CD4-positive, alpha-beta T cell (primary cell): ENCODE measurements around the gene SRSF4. TPM values are rescaled to one million over a fixed set of nuclear protein-coding genes. Genes with fewer than 3 reads are reported as not detected.

Experiments
- ATAC-seq: fragments of 200-7000 bp; cut with Tn5 transposase; one replicate; pipeline ENCODE4 v1.10.0; 2022; ENCODE audit warnings: mild to moderate bottlenecking; ENCODE audit not compliant: poor library complexity
- CTCF ChIA-PET: fragments of 350-600 bp; sonication (Branson Sonifier 250); formaldehyde crosslinking; loops from one replicate; lab custom pipeline; 2021; ENCODE audit warnings: antibody characterized with exemption, inconsistent platforms; lab: Charles Lee
- POLR2A ChIA-PET: fragments of 350-600 bp; sonication (Branson Sonifier 250); formaldehyde crosslinking; loops from one replicate; lab custom pipeline; 2021; ENCODE audit warnings: antibody characterized with exemption, inconsistent platforms; lab: Charles Lee
- DNase-seq, 14 experiments: peaks; one replicate each; pipeline ENCODE4 v3.0.0-alpha.2; 2013 to 2020; ENCODE audit warnings: mixed read lengths in 2 of 14
- H3K27ac ChIP-seq, 2 donors: one replicate each; pipeline versions ENCODE4 v1.5.1 to v1.7.0; 2013; ENCODE audit warnings: low read length in 2 of 2, low read depth in 1 of 2, mild to moderate bottlenecking in 1 of 2
- H3K27me3 ChIP-seq, 2 experiments: 1 replicate in 1 of 2; 2 replicates in 1 of 2; pipeline versions ENCODE4 v1.6.1 to v1.7.0; 2013; ENCODE audit warnings: low read length in 2 of 2, control low read depth in 1 of 2, mild to moderate bottlenecking in 1 of 2, moderate library complexity in 1 of 2; ENCODE audit not compliant: insufficient read depth in 2 of 2, control insufficient read depth in 1 of 2
- H3K36me3 ChIP-seq: one replicate; pipeline ENCODE4 v1.6.1; 2013; ENCODE audit warnings: low read length, control low read depth; ENCODE audit not compliant: insufficient read depth
- H3K4me1 ChIP-seq: one replicate; pipeline ENCODE4 v1.6.1; 2013; ENCODE audit warnings: low read length, control low read depth; ENCODE audit not compliant: insufficient read depth
- H3K4me3 ChIP-seq: one replicate; pipeline ENCODE4 v1.5.1; 2013; ENCODE audit warnings: mild to moderate bottlenecking, low read length, moderate library complexity
- H3K9me3 ChIP-seq, 2 experiments: 1 replicate in 1 of 2; 2 replicates in 1 of 2; pipeline versions ENCODE4 v1.6.1 to v1.7.0; 2013; ENCODE audit warnings: low read length in 2 of 2, mild to moderate bottlenecking in 2 of 2, control low read depth in 1 of 2, moderate library complexity in 1 of 2; ENCODE audit not compliant: control insufficient read depth in 1 of 2, insufficient read depth in 1 of 2
- H3K27ac Mint-ChIP-seq: one replicate; pipeline ENCODE4 v1.8.0; 2020; ENCODE audit warnings: mixed read lengths
- H3K27me3 Mint-ChIP-seq: one replicate; pipeline ENCODE4 v1.8.0; 2021; ENCODE audit warnings: mixed read lengths
- H3K36me3 Mint-ChIP-seq: one replicate; pipeline ENCODE4 v1.8.0; 2021; ENCODE audit warnings: low read depth, mixed read lengths
- H3K4me1 Mint-ChIP-seq: one replicate; pipeline ENCODE4 v1.8.0; 2021; ENCODE audit warnings: low read depth, mixed read lengths
- H3K4me3 Mint-ChIP-seq: one replicate; pipeline ENCODE4 v1.8.0; 2020; ENCODE audit warnings: mild to moderate bottlenecking, mixed read lengths
- H3K9me3 Mint-ChIP-seq: one replicate; pipeline ENCODE4 v1.8.0; 2020; ENCODE audit warnings: mixed read lengths
- intact Hi-C, 2 experiments: fragments of 100-400 bp; cut with DNase I in 1 of 2; cut with micrococcal nuclease in 1 of 2; formaldehyde crosslinking; loops; one replicate each; pipeline versions ENCODE4 v1.15.1 to v1.9.0; 2023 to 2025; cut with DNase I, micrococcal nuclease
- total RNA-seq, 174 experiments: library from RNA in 2 of 174; stranded (reverse) in 2 of 174; gene quantifications; one replicate each; pipeline ENCODE4 v1.2.3 and lab custom pipeline; 2021 to 2026
- TF ChIP-seq, protein P1 (sequence below): fragments of 200-600 bp; IDR thresholded peaks from one replicate; pipeline ENCODE4 v1.8.0; 2022; ENCODE audit warnings: antibody characterized with exemption, mild to moderate bottlenecking

The SRSF4 gene
- total RNA-seq, 2 experiments from 2014 or later = 89.2 to 93.4 TPM

GRCh38 chr1:29162025-29162424, 19.7 kb downstream of the SRSF4 start:
- intact Hi-C loops = no loop called here
- no peak overlapping the region for H3K4me3 Mint-ChIP-seq
- no peak for DNase-seq
- H3K4me1 Mint-ChIP-seq = peaks cover 59% of the 10 kb centered on the region
- ATAC-seq = no peak
- Histone ChIP-seq H3K9me3 (no peaks in the 10 kb centered on the region), H3K36me3 (peaks cover 88% of the 10 kb centered on the region), H3K27ac (no peak overlapping the region), H3K4me1 (peaks cover 13% of the 10 kb centered on the region), H3K4me3 (no peak overlapping the region), H3K27me3 (no peaks in the 10 kb centered on the region)
- H3K27me3 Mint-ChIP-seq = no peaks in the 10 kb centered on the region
- H3K36me3 Mint-ChIP-seq = peaks cover 81% of the 10 kb centered on the region
- no peak overlapping the region for H3K27ac Mint-ChIP-seq
- H3K9me3 Mint-ChIP-seq = no peaks in the 10 kb centered on the region
- CTCF ChIA-PET = no interaction called here
- POLR2A ChIA-PET = no interaction called here
- TF ChIP-seq, protein P1, sequence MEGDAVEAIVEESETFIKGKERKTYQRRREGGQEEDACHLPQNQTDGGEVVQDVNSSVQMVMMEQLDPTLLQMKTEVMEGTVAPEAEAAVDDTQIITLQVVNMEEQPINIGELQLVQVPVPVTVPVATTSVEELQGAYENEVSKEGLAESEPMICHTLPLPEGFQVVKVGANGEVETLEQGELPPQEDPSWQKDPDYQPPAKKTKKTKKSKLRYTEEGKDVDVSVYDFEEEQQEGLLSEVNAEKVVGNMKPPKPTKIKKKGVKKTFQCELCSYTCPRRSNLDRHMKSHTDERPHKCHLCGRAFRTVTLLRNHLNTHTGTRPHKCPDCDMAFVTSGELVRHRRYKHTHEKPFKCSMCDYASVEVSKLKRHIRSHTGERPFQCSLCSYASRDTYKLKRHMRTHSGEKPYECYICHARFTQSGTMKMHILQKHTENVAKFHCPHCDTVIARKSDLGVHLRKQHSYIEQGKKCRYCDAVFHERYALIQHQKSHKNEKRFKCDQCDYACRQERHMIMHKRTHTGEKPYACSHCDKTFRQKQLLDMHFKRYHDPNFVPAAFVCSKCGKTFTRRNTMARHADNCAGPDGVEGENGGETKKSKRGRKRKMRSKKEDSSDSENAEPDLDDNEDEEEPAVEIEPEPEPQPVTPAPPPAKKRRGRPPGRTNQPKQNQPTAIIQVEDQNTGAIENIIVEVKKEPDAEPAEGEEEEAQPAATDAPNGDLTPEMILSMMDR = no peak

- Histone ChIP-seq H3K36me3 (peaks cover 87% of the 10 kb centered on the region), H3K27me3 (no peaks in the 10 kb centered on the region), H3K4me1 (peaks cover 4% of the 10 kb centered on the region), H3K9me3 (no peaks in the 10 kb centered on the region), H3K4me3 (no peak overlapping the region), H3K27ac (no peak overlapping the region)
- Mint-ChIP-seq H3K9me3 (no peaks in the 10 kb centered on the region), H3K36me3 (peaks cover 79% of the 10 kb centered on the region), H3K27ac (no peak overlapping the region), H3K4me1 (peaks cover 41% of the 10 kb centered on the region), H3K27me3 (no peaks in the 10 kb centered on the region), H3K4me3 (no peak overlapping the region)
- DNase-seq = no peak
- ATAC-seq = no peak
- TF ChIP-seq, protein P1 = no peak
- ChIA-PET CTCF (interaction anchor here (0.6 to 1.4 kb wide), 4 partner anchors 9 to 1109 kb away, joined by 3 to 4 read pairs (median 4); no protein-coding TSS in a partner anchor), POLR2A (no interaction called here)
- intact Hi-C loops = no loop called here
These were observed 21.9 kb downstream of the SRSF4 start for GRCh38 chr1:29159773-29160172.

DNA sequence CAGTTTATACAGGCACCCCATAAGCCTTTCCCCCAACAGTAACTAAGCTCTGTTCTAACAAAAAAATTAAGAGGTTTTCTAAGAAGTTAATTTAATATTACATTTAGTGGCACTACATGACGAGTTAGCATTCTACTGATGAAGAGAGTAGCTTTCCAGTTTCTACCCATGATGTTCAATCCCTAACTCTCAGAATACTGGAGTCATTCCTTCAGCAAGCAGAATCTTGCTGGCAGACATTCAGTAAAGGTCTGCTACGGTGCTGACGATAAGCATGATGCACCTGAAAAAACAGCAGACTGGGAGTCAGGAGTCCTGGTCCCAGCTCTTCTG, 24.5 kb downstream of the SRSF4 start:
- TF ChIP-seq, protein P1 = no peak
- Mint-ChIP-seq H3K9me3 (no peaks in the 10 kb centered on the region), H3K27ac (no peak overlapping the region), H3K36me3 (peaks cover 90% of the 10 kb centered on the region), H3K27me3 (no peaks in the 10 kb centered on the region), H3K4me1 (peaks cover 19% of the 10 kb centered on the region), H3K4me3 (no peak overlapping the region)
- Histone ChIP-seq H3K9me3 (no peaks in the 10 kb centered on the region), H3K27ac (no peak overlapping the region), H3K27me3 (no peaks in the 10 kb centered on the region), H3K36me3 (peaks cover 89% of the 10 kb centered on the region), H3K4me3 (no peak overlapping the region), H3K4me1 (no peaks in the 10 kb centered on the region)
- CTCF ChIA-PET = interaction anchor here (1.4 kb wide), 1 partner anchor 45 kb away, joined by 4 read pairs; no protein-coding TSS in a partner anchor
- intact Hi-C loops = no loop called here
- POLR2A ChIA-PET = interaction anchor here (3.1 kb wide), 1 partner anchor 24 kb away, joined by 12 read pairs; the partner anchor contains the start of gene SRSF4
- no peak for DNase-seq
- no peak for ATAC-seq
